GM12878 (cell line): ENCODE results near the gene CYP24A1. TPM values are rescaled to one million over a fixed set of nuclear protein-coding genes. Genes with fewer than 3 reads are reported as not detected.

Experiments
- ATAC-seq: fragments of 200-7000 bp; cut with Tn5 transposase; 3 replicates; pipeline ENCODE4 v1.9.1; 2020; ENCODE audit warnings: mild to moderate bottlenecking, moderate library complexity
- BruUV-seq: library from RNA; stranded (reverse); fragments of 400-500 nt; replicated peaks from 2 replicates; lab custom pipeline; 2021; lab: Mats Ljungman, UMichigan
- CTCF ChIA-PET: fragments of 300-600 bp; sonication (Branson Sonifier 250); formaldehyde crosslinking; extraction: SDS; loops from one replicate; lab custom pipeline; 2021; ENCODE audit warnings: inconsistent platforms; lab: Yijun Ruan, JAX
- POLR2A ChIA-PET: fragments of 350-600 bp; formaldehyde crosslinking; extraction: SDS; loops from one replicate; lab custom pipeline; 2021; ENCODE audit warnings: inconsistent platforms; lab: Charles Lee
- RAD21 ChIA-PET: fragments of 300-600 bp; sonication (Branson Sonifier 250); formaldehyde crosslinking; loops from one replicate; lab custom pipeline; 2023; ENCODE audit warnings: antibody characterized with exemption; ENCODE audit not compliant: unreplicated experiment; lab: Charles Lee
- SMC1A ChIA-PET: fragments of 300-600 bp; sonication (Branson Sonifier 250); formaldehyde crosslinking; loops from one replicate; lab custom pipeline; 2023; ENCODE audit not compliant: unreplicated experiment, uncharacterized antibody; lab: Charles Lee
- DNase-seq: peaks from one replicate; pipeline ENCODE4 v3.0.0-alpha.2; 2011; ENCODE audit warnings: low read depth, low spot score
- FAIRE-seq: peaks from 3 replicates; lab custom pipeline; 2011; peaks lifted over from hg19 to GRCh38; lab: Jason Lieb, UNC
- H2AFZ ChIP-seq: 2 replicates; pipeline ENCODE4 v1.6.0; 2011; ENCODE audit warnings: low read depth, low read length, control low read depth; ENCODE audit not compliant: control insufficient read depth
- H3K27ac ChIP-seq: 2 replicates; pipeline ENCODE4 v1.5.1; 2011; ENCODE audit warnings: control low read depth; ENCODE audit not compliant: control insufficient read depth, insufficient read depth
- H3K27me3 ChIP-seq, 2 experiments: replicated peaks in 1 of 2; 2 replicates each; pipeline versions ENCODE4 v1.6.0 to v1.6.1; 2011; ENCODE audit warnings: low read length in 1 of 2; ENCODE audit not compliant: control insufficient read depth in 2 of 2, insufficient read depth in 2 of 2
- H3K36me3 ChIP-seq, 2 experiments: 2 replicates each; pipeline ENCODE4 v1.5.1; 2011; ENCODE audit warnings: low read length in 1 of 2; ENCODE audit not compliant: control insufficient read depth in 2 of 2, insufficient read depth in 2 of 2
- H3K4me1 ChIP-seq: 2 replicates; pipeline ENCODE4 v1.6.1; 2011; ENCODE audit warnings: mild to moderate bottlenecking, low read length, moderate library complexity, mixed read lengths; ENCODE audit not compliant: control insufficient read depth, insufficient read depth
- H3K4me2 ChIP-seq: 2 replicates; pipeline ENCODE4 v1.6.0; 2011; ENCODE audit warnings: control low read depth; ENCODE audit not compliant: control insufficient read depth, insufficient read depth
- H3K4me3 ChIP-seq: fragments of 200-600 bp; sonication (generic); 2 replicates; pipeline ENCODE4 v1.5.1; 2016
- H3K79me2 ChIP-seq: 2 replicates; pipeline ENCODE4 v1.6.0; 2011; ENCODE audit warnings: low read length; ENCODE audit not compliant: control insufficient read depth, insufficient read depth
- H3K9ac ChIP-seq: 2 replicates; pipeline ENCODE4 v1.8.0; 2011; ENCODE audit warnings: low read length, control low read depth, mixed read lengths; ENCODE audit not compliant: control insufficient read depth, insufficient read depth
- H3K9me3 ChIP-seq: replicated peaks from 3 replicates; pipeline ENCODE4 v1.5.1; 2011; ENCODE audit warnings: mild to moderate bottlenecking, low read length; ENCODE audit not compliant: control insufficient read depth, insufficient read depth
- H4K20me1 ChIP-seq: 2 replicates; pipeline ENCODE4 v1.6.0; 2011; ENCODE audit not compliant: control insufficient read depth, insufficient read depth
- ASH2L ChIP-seq: fragments of 300-600, 200-600 bp; sonication (generic); IDR thresholded peaks from 2 replicates; pipeline ENCODE4 v1.6.1; 2017; ENCODE audit warnings: low read depth, mild to moderate bottlenecking, borderline replicate concordance
- BCLAF1 ChIP-seq: fragments of 450-650 bp; IDR thresholded peaks from 2 replicates; pipeline ENCODE4 v1.6.1; 2017; ENCODE audit warnings: antibody characterized with exemption, mild to moderate bottlenecking, moderate library complexity
- BMI1 ChIP-seq: fragments of 450-650 bp; IDR thresholded peaks from 2 replicates; pipeline ENCODE4 v1.6.1; 2016; ENCODE audit warnings: mild to moderate bottlenecking, moderate library complexity, borderline replicate concordance
- CEBPB ChIP-seq, 2 experiments: fragments of 150-350 bp in 1 of 2; IDR thresholded peaks; 2 replicates each; pipeline ENCODE4 v1.6.1; 2012 to 2014; ENCODE audit warnings: low read depth in 2 of 2, low read length in 2 of 2, borderline replicate concordance in 1 of 2, inconsistent platforms in 1 of 2
- CREM ChIP-seq: IDR thresholded peaks from 2 replicates; pipeline ENCODE4 v1.6.1; 2014; ENCODE audit warnings: antibody characterized with exemption, low read depth
- EGR1 ChIP-seq, 2 experiments: IDR thresholded peaks; 1 replicate in 1 of 2; 2 replicates in 1 of 2; pipeline ENCODE4 v1.6.1; 2011 to 2012; ENCODE audit warnings: low read depth in 2 of 2, low read length in 2 of 2, borderline replicate concordance in 1 of 2, mild to moderate bottlenecking in 1 of 2, moderate library complexity in 1 of 2
- KAT2A ChIP-seq: conservative IDR thresholded peaks from 2 replicates; pipeline ENCODE4 v1.6.1; 2011; ENCODE audit warnings: low read depth, low read length; ENCODE audit not compliant: control insufficient read depth
- NKRF ChIP-seq: fragments of 450-650 bp; conservative IDR thresholded peaks from 2 replicates; pipeline ENCODE4 v1.6.1; 2017; ENCODE audit warnings: mild to moderate bottlenecking, moderate library complexity
- NR2C2 ChIP-seq: IDR thresholded peaks from 2 replicates; pipeline ENCODE4 v1.6.1; 2011; ENCODE audit warnings: borderline replicate concordance, low read depth; ENCODE audit not compliant: control insufficient read depth, insufficient read length
- RAD21 ChIP-seq: IDR thresholded peaks from 2 replicates; pipeline ENCODE4 v1.6.1; 2011; ENCODE audit warnings: mild to moderate bottlenecking, low read depth, low read length, moderate library complexity; ENCODE audit not compliant: insufficient read depth
- RELB ChIP-seq: fragments of 450-650 bp; IDR thresholded peaks from 2 replicates; pipeline ENCODE4 v1.6.1; 2017; ENCODE audit warnings: low read depth, mild to moderate bottlenecking, moderate library complexity
- SKIL ChIP-seq: fragments of 450-650 bp; IDR thresholded peaks from 2 replicates; pipeline ENCODE4 v1.6.1; 2017; ENCODE audit warnings: mild to moderate bottlenecking, low read depth, inconsistent platforms; ENCODE audit not compliant: poor library complexity, severe bottlenecking
- SRF ChIP-seq, 2 experiments: IDR thresholded peaks; 2 replicates each; pipeline ENCODE4 v1.6.1; 2011; ENCODE audit warnings: low read depth in 2 of 2, low read length in 2 of 2, mild to moderate bottlenecking in 1 of 2, moderate library complexity in 1 of 2
- TBL1XR1 ChIP-seq: IDR thresholded peaks from 2 replicates; pipeline ENCODE4 v1.6.1; 2012; ENCODE audit warnings: low read depth, low read length, improper control_type of control experiment
- WGBS: methylation state at CpG from one replicate; pipeline ENCODE4 v1.1.6; 2016; ENCODE audit warnings: low lambda C conversion rate; ENCODE audit not compliant: insufficient replicate concordance, insufficient coverage; ENCODE audit errors: missing lambda C conversion rate; 5-methylcytosine and 5-hydroxymethylcytosine counted together
- in situ Hi-C: fragments of 300-500 bp; cut with MboI; formaldehyde crosslinking; loops from 9 replicates; pipeline ENCODE4 v1.14.3; 2018; ENCODE audit warnings: mixed read lengths
- intact Hi-C: fragments of 100-400 bp; cut with micrococcal nuclease; formaldehyde crosslinking; loops from one replicate; pipeline ENCODE4 v1.14.2; 2022; ENCODE audit not compliant: unreplicated experiment
- polyA plus RNA-seq, 11 experiments: library from polyadenylated mRNA; depleted of rRNA in 4 of 11; unstranded in 6 of 11; stranded (reverse) in 5 of 11; fragments of >200 nt; fragmentation: Nextera tagmentation in 4 of 11; fragmentation: Illumina TruSeq in 1 of 11; extraction: Ambion mirVana in 4 of 11; extraction: Trizol in 1 of 11; gene quantifications; 1 replicate in 1 of 11; 2 replicates in 10 of 11; pipeline versions ENCODE4 v1.2.1 to v1.2.3, GENCODE V29; 2011 to 2016; ENCODE audit warnings: inconsistent platforms in 2 of 11, missing spikeins in 2 of 11, low read depth in 1 of 11
- total RNA-seq, 4 experiments: library from RNA; depleted of rRNA in 3 of 4; stranded (reverse); fragments of >200 nt in 3 of 4; fragmentation: Illumina TruSeq in 1 of 4; extraction: Trizol in 1 of 4; gene quantifications; 2 replicates each; pipeline versions ENCODE4 v1.2.1 to v1.2.3, GENCODE V29; 2013 to 2021

CYP24A1 gene
- total and polyA plus RNA-seq, 10 of the 15 experiments (the other 5 are each of a cell fraction or from before 2014, with no cell fraction given), result 0.69 TPM; not detected in 9

- Histone ChIP-seq H4K20me1 (no peaks in the 10 kb centered on the region), H3K27me3 (peaks cover 6 to 9% of the 10 kb centered on the region in 2 experiments; a peak in 3 of 4 replicates), H3K9me3 (no peaks in the 10 kb centered on the region), H3K4me1 (no peaks in the 10 kb centered on the region; the same call in 1 of the 2 replicates), H3K27ac (no peak overlapping the region), H2AFZ (no peak overlapping the region), H3K9ac (no peak overlapping the region), H3K4me2 (no peak overlapping the region), H3K79me2 (no peaks in the 10 kb centered on the region), H3K4me3 (no peak overlapping the region), H3K36me3 (no peaks in the 10 kb centered on the region)
- BruUV-seq, result no TSS peak
- ChIA-PET CTCF (interaction anchor here (1.2 to 3.2 kb wide), 2 partner anchors 73 to 74 kb away, joined by 3 to 26 read pairs; no protein-coding TSS in a partner anchor), SMC1A (no interaction called here), POLR2A (no interaction called here), RAD21 (interaction anchor here (1.3 kb wide), 1 partner anchor 9 kb away, joined by 3 read pairs; no protein-coding TSS in a partner anchor)
- no peak for FAIRE-seq
- 20% methylated on average over 2 of the region's 2 CpGs for WGBS
- no peak for DNase-seq
- in situ Hi-C loops, result no loop called here
- ATAC-seq, result no peak
- intact Hi-C loops, result no loop called here
- TF ChIP-seq BMI1, result no peak
- no peak for TF ChIP-seq SRF (IDR thresholded peaks at IDR 0.05; ENCODE audit: low read depth in 2 of 2, low read length in 2 of 2)
- no peak for TF ChIP-seq RAD21
- TF ChIP-seq CEBPB (IDR thresholded peaks at IDR 0.05; ENCODE audit: borderline replicate concordance in 1 of 2, low read depth in 2 of 2, low read length in 2 of 2), result no peak
- no peak for TF ChIP-seq EGR1 (IDR thresholded peaks at IDR 0.05; ENCODE audit: borderline replicate concordance in 1 of 2, low read depth in 2 of 2, low read length in 2 of 2)
- TF ChIP-seq TBL1XR1, result no peak
- no peak for TF ChIP-seq BCLAF1
- no peak for TF ChIP-seq SKIL
- TF ChIP-seq NKRF, result no peak
- no peak for TF ChIP-seq KAT2A
- no peak for TF ChIP-seq RELB
- no peak for TF ChIP-seq CREM
- no peak for TF ChIP-seq ASH2L
- no peak for TF ChIP-seq NR2C2
Observed at GRCh38 chr20:54178256-54178655, 4.5 kb upstream of the CYP24A1 start.
